ENCODE data around the gene CAPN2. TPM values are rescaled to one million over a fixed set of nuclear protein-coding genes. Genes with fewer than 3 reads are reported as not detected.
A peak's percentile ranks its signal among the peaks of the same experiment; 100 is the strongest.

Gene CAPN2
- total RNA-seq, 2 donors from 2014 or later: 218 to 220 TPM

DNA sequence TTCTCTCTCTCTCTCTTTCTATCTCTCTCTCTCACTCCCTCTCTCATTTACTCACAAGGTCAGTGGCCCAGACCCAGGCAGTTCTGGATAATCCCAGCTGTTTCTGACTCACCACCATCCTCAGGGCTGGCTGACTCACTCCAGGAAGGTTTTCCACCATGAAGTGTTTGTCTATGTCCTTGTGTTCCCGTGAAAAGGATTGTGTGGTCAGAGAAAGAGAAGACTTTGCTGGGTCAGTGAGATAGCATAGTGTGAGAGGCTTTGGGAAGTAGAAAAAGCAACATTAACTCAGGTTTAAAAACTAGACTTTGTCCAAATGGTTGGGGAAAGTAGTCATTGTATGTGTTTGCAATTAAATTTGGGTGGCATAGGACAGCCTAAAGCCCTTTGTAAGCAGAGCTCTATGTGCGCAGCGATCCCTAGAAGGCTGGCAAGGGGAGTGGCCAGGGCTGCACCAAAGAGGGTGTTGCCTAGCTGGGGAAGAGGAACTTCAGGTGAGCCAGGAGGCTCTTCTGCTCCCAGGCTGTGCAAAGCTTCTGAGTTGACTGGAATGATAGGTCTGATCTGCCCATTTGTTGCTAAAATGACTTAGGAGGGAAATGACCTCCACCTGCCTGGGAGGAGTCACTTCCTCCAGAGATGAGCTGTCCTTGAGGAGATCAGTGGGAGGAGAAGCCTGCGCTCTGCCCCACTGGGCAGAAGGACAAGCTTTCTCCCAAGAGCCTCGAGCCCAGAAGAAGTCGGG is 4.9 kb upstream of the CAPN2 start:
- Mint-ChIP-seq H3K4me1 (peaks cover 34% of the 10 kb centered on the region), H3K36me3 (ENCODE audit: low read depth) (peaks cover 4% of the 10 kb centered on the region), H3K27me3 (no peaks in the 10 kb centered on the region), H3K4me3 (peak overlapping the region; percentile 61), H3K27ac (no peak overlapping the region)
- no peak for DNase-seq
- H3K9me3 ChIP-seq (ENCODE audit: control insufficient read depth, low read length, poor library complexity, severe bottlenecking): no peaks in the 10 kb centered on the region
- ATAC-seq: no peak

GRCh38 chr1:223708001-223708359 is 4.4 kb upstream of the CAPN2 start:
- ATAC-seq: no peak
- H3K27ac Mint-ChIP-seq: no peak overlapping the region
- H3K9me3 ChIP-seq (ENCODE audit: control insufficient read depth, low read length, poor library complexity, severe bottlenecking): no peaks in the 10 kb centered on the region
- DNase-seq: no peak
- no peaks in the 10 kb centered on the region for H3K27me3 Mint-ChIP-seq
- peaks cover 4% of the 10 kb centered on the region for H3K36me3 Mint-ChIP-seq (ENCODE audit: low read depth)
- no peak overlapping the region for H3K4me3 Mint-ChIP-seq
- peaks cover 31% of the 10 kb centered on the region for H3K4me1 Mint-ChIP-seq

DNA sequence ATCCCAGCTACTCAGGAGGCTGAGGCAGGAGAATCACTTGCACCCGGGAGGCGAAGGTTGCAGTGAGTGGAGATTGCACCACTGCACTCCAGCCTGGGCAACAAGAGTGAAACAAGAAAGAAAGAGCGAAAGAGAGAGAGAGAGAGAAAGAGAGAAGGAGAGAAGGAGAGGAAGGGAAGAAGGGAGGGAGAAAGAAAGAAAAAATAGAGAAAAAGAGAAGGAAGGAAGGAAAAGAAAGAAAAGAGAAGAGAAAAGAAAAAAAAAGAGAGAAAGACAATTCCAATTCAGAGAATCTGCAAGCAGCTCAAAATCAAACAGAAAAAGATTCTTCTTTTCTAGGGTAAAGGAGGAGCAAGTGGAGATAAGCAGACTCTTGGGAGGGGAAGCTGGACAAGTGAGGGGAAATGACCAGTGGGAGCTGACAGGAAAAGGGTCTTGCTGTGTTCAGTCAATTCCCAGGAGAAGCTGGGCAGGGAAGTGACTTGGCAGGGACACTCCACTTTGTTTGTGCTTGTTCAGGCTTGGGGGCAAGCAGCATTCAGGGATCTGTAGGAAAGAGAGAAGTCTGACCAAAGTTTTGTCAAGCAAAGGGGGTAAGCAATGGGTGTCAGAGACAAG is 3.6 kb upstream of the CAPN2 start:
- Mint-ChIP-seq H3K27me3 (no peaks in the 10 kb centered on the region), H3K4me1 (peaks cover 34% of the 10 kb centered on the region), H3K27ac (peak overlapping the region; percentile 66), H3K36me3 (ENCODE audit: low read depth) (peaks cover 6% of the 10 kb centered on the region), H3K4me3 (no peak overlapping the region)
- H3K9me3 ChIP-seq (ENCODE audit: control insufficient read depth, low read length, poor library complexity, severe bottlenecking): no peaks in the 10 kb centered on the region
- ATAC-seq (no peak), DNase-seq (no peak)

GRCh38 chr1:223709598-223709997 is 2.7 kb upstream of the CAPN2 start:
- DNase-seq (no peak), ATAC-seq (no peak)
- Mint-ChIP-seq H3K4me1 (peaks cover 38% of the 10 kb centered on the region), H3K36me3 (ENCODE audit: low read depth) (peaks cover 10% of the 10 kb centered on the region), H3K4me3 (no peak overlapping the region), H3K27me3 (no peaks in the 10 kb centered on the region), H3K27ac (peak overlapping the region; percentile 66)
- H3K9me3 ChIP-seq (ENCODE audit: control insufficient read depth, low read length, poor library complexity, severe bottlenecking): no peaks in the 10 kb centered on the region

GRCh38 chr1:223710179-223711133 is 1.9 kb upstream of the CAPN2 start:
- Mint-ChIP-seq H3K4me1 (peaks cover 47% of the 10 kb centered on the region), H3K4me3 (no peak overlapping the region), H3K27me3 (no peaks in the 10 kb centered on the region), H3K36me3 (ENCODE audit: low read depth) (peaks cover 13% of the 10 kb centered on the region), H3K27ac (peak overlapping the region; percentile 66)
- no peaks in the 10 kb centered on the region for H3K9me3 ChIP-seq (ENCODE audit: control insufficient read depth, low read length, poor library complexity, severe bottlenecking)
- DNase-seq (no peak), ATAC-seq (no peak)

- Mint-ChIP-seq H3K4me1 (peaks cover 54% of the 10 kb centered on the region), H3K27ac (peak overlapping the region; percentile 39), H3K36me3 (ENCODE audit: low read depth) (peaks cover 13% of the 10 kb centered on the region), H3K4me3 (peak overlapping the region; percentile 73), H3K27me3 (no peaks in the 10 kb centered on the region)
- ATAC-seq (no peak), DNase-seq (no peak)
- H3K9me3 ChIP-seq (ENCODE audit: control insufficient read depth, low read length, poor library complexity, severe bottlenecking): no peaks in the 10 kb centered on the region
Measured at GRCh38 chr1:223711173-223711572, 1.2 kb upstream of the CAPN2 start.

GRCh38 chr1:223711747-223712193 is 569 bp upstream of the CAPN2 start:
- H3K9me3 ChIP-seq (ENCODE audit: control insufficient read depth, low read length, poor library complexity, severe bottlenecking): no peaks in the 10 kb centered on the region
- ATAC-seq: peak; percentile 0
- peak overlapping the region; percentile 73 for H3K4me3 Mint-ChIP-seq
- DNase-seq: no peak
- H3K4me1 Mint-ChIP-seq: peaks cover 57% of the 10 kb centered on the region
- no peaks in the 10 kb centered on the region for H3K27me3 Mint-ChIP-seq
- H3K27ac Mint-ChIP-seq: peak overlapping the region; percentile 39
- peaks cover 13% of the 10 kb centered on the region for H3K36me3 Mint-ChIP-seq (ENCODE audit: low read depth)

- Mint-ChIP-seq H3K27me3 (no peaks in the 10 kb centered on the region), H3K4me3 (peak overlapping the region; percentile 96), H3K4me1 (peaks cover 58% of the 10 kb centered on the region), H3K27ac (peak overlapping the region; percentile 97), H3K36me3 (ENCODE audit: low read depth) (peaks cover 15% of the 10 kb centered on the region)
- peak; percentile 26 to 46 (median 44) for DNase-seq
- peak; percentile 47 for ATAC-seq
- no peaks in the 10 kb centered on the region for H3K9me3 ChIP-seq (ENCODE audit: control insufficient read depth, low read length, poor library complexity, severe bottlenecking)
Measured at GRCh38 chr1:223712850-223713474, 623 bp downstream of the CAPN2 start.

GRCh38 chr1:223713546-223714420 is 1.4 kb downstream of the CAPN2 start:
- ATAC-seq (peak; percentile 20), DNase-seq (no peak)
- peak overlapping the region; percentile 96 for H3K4me3 Mint-ChIP-seq
- peaks cover 11% of the 10 kb centered on the region for H3K36me3 Mint-ChIP-seq (ENCODE audit: low read depth)
- no peaks in the 10 kb centered on the region for H3K9me3 ChIP-seq (ENCODE audit: control insufficient read depth, low read length, poor library complexity, severe bottlenecking)
- peak overlapping the region; percentile 97 for H3K27ac Mint-ChIP-seq
- peaks cover 61% of the 10 kb centered on the region for H3K4me1 Mint-ChIP-seq
- no peaks in the 10 kb centered on the region for H3K27me3 Mint-ChIP-seq

GRCh38 chr1:223714421-223714724 is 2.0 kb downstream of the CAPN2 start:
- H3K36me3 Mint-ChIP-seq (ENCODE audit: low read depth): peaks cover 11% of the 10 kb centered on the region
- H3K4me1 Mint-ChIP-seq: peaks cover 59% of the 10 kb centered on the region
- H3K27me3 Mint-ChIP-seq: no peaks in the 10 kb centered on the region
- peak overlapping the region; percentile 97 for H3K27ac Mint-ChIP-seq
- H3K9me3 ChIP-seq (ENCODE audit: control insufficient read depth, low read length, poor library complexity, severe bottlenecking): no peaks in the 10 kb centered on the region
- ATAC-seq: no peak
- DNase-seq: no peak
- peak overlapping the region; percentile 96 for H3K4me3 Mint-ChIP-seq

DNA sequence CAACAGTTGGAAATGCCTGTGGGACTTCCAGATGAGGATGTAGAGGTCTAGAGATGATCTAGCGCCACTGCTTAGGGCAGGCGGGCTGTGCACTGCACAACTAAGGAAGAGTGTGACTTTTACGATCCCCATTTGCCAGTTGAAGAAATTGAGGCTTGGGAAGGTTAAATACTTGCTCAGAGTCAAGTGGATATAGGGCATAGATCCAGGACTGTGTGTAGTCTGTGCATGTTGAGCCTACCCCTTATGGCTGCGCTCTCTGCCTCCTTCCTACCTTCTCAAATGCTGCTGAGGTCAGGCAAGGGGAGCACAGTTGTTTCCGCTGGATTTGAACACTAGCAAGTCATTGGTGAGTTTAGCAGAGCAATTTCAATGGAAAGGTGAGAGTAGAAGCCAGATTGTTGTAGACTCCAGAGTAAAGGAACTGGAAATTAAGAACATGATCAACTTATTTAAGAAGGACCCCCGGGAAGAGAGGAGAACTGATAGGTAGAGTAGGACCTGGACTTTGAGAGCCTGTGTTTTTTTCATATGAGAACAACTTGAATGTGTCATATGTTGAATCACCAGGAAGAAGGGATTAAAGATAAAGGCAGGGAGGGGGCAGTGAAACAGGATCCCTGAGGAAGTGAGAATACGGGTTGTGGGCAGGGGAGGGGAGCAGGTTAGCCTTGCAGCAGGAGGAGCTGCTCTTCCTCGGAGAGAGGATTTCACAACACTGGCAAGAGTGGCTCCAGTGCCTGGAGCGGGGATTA is 2.7 kb downstream of the CAPN2 start:
- Mint-ChIP-seq H3K4me1 (peaks cover 64% of the 10 kb centered on the region), H3K4me3 (peak overlapping the region; percentile 90), H3K36me3 (ENCODE audit: low read depth) (peaks cover 13% of the 10 kb centered on the region), H3K27ac (peak overlapping the region; percentile 97), H3K27me3 (no peaks in the 10 kb centered on the region)
- ATAC-seq (no peak), DNase-seq (no peak)
- no peaks in the 10 kb centered on the region for H3K9me3 ChIP-seq (ENCODE audit: control insufficient read depth, low read length, poor library complexity, severe bottlenecking)
